ENCODE measurements around the gene GGA2. TPM values are rescaled to one million over a fixed set of nuclear protein-coding genes. Genes with fewer than 3 reads are reported as not detected.
"Not testable (repeated sequence)": the region's sequence is repeated elsewhere in the genome, so short reads cannot be mapped to it uniquely, and the experiment has no call there.

The GGA2 gene
- 59.6 TPM for polyA plus RNA-seq (2013, experiment 1 of 2)
- 53.8 TPM for polyA plus RNA-seq (2013, experiment 2 of 2)

- H3K4me3 ChIP-seq (ENCODE audit: low read length) = peak within 1 kb of the TSS; percentile 86
- peaks cover 14% of the 10 kb centered on the region for H3K4me1 ChIP-seq (ENCODE audit: insufficient read depth, low read length)
- H3K9me3 ChIP-seq (ENCODE audit: insufficient read depth, low read depth, low read length) = no peaks in the 10 kb centered on the region
- WGBS = 5% methylated on average over 71 of the region's 71 CpGs
- peaks cover 9% of the 10 kb centered on the region for H3K36me3 ChIP-seq (ENCODE audit: insufficient read depth, low read length)
- peak within 1 kb of the TSS; percentile 86 for H3K27ac ChIP-seq (ENCODE audit: low read depth, low read length)
- H3K27me3 ChIP-seq (ENCODE audit: insufficient read depth, low read length) = no peaks in the 10 kb centered on the region
- peak within 1 kb of the TSS; percentile 95 for H3K9ac ChIP-seq (ENCODE audit: low read depth, low read length)
These were observed at the start of gene GGA2 for GRCh38 chr16:23510164-23510914. Gene GGA2, minus strand, starts transcription at chr16:23510494. Its CDS starts 83 bp downstream, at chr16:23510411.

- Histone ChIP-seq H3K36me3 (ENCODE audit: insufficient read depth, low read length) (peaks cover 65% of the 10 kb centered on the region), H3K4me3 (ENCODE audit: low read length) (peak overlapping the region; percentile 83)
- WGBS = 5% methylated on average over 60 of the region's 60 CpGs
These were observed 47.7 kb upstream of the GGA2 start for GRCh38 chr16:23557779-23558702.

GRCh38 chr16:23556881-23557778, 46.8 kb upstream of the GGA2 start, which contains the start of the genes EARS2 and UBFD1:
Gene EARS2, minus strand, starts transcription at chr16:23557350. Its CDS starts 7 bp downstream, at chr16:23557343.
Gene UBFD1, plus strand, starts transcription at chr16:23557727. Its CDS starts 16 bp downstream, at chr16:23557743.
- peak within 1 kb of the TSS; percentile 98 for H3K27ac ChIP-seq (ENCODE audit: low read depth, low read length)
- no peaks in the 10 kb centered on the region for H3K4me1 ChIP-seq (ENCODE audit: insufficient read depth, low read length)
- peak within 1 kb of the TSS; percentile 83 for H3K4me3 ChIP-seq (ENCODE audit: low read length)
- H3K9ac ChIP-seq (ENCODE audit: low read depth, low read length) = peak within 1 kb of the TSS; percentile 96
- no peaks in the 10 kb centered on the region for H3K9me3 ChIP-seq (ENCODE audit: insufficient read depth, low read depth, low read length)
- 3% methylated on average over 65 of the region's 65 CpGs for WGBS
- peaks cover 65% of the 10 kb centered on the region for H3K36me3 ChIP-seq (ENCODE audit: insufficient read depth, low read length)
- H3K27me3 ChIP-seq (ENCODE audit: insufficient read depth, low read length) = no peaks in the 10 kb centered on the region

More at GRCh38 chr16:23557779-23558702, 47.7 kb upstream of the GGA2 start:
- Histone ChIP-seq H3K9ac (ENCODE audit: low read depth, low read length) (peak overlapping the region; percentile 96), H3K9me3 (ENCODE audit: insufficient read depth, low read depth, low read length) (no peaks in the 10 kb centered on the region), H3K4me1 (ENCODE audit: insufficient read depth, low read length) (no peaks in the 10 kb centered on the region), H3K27me3 (ENCODE audit: insufficient read depth, low read length) (no peaks in the 10 kb centered on the region), H3K27ac (ENCODE audit: low read depth, low read length) (peak overlapping the region; percentile 98)

GRCh38 chr16:23554536-23554935, 44.2 kb upstream of the GGA2 start:
- Histone ChIP-seq H3K27ac (ENCODE audit: low read depth, low read length) (no peak overlapping the region), H3K9ac (ENCODE audit: low read depth, low read length) (0 out of 2 replicates have a peak overlapping the region, but pooled peaks have one; percentile 6), H3K36me3 (ENCODE audit: insufficient read depth, low read length) (peaks cover 62% of the 10 kb centered on the region), H3K4me1 (ENCODE audit: insufficient read depth, low read length) (no peaks in the 10 kb centered on the region), H3K27me3 (ENCODE audit: insufficient read depth, low read length) (no peaks in the 10 kb centered on the region), H3K9me3 (ENCODE audit: insufficient read depth, low read depth, low read length) (no peaks in the 10 kb centered on the region), H3K4me3 (ENCODE audit: low read length) (no peak overlapping the region)
- 89% methylated on average over 3 of the region's 3 CpGs for WGBS

- WGBS = 78% methylated on average over 6 of the region's 6 CpGs
- Histone ChIP-seq H3K36me3 (ENCODE audit: insufficient read depth, low read length) (peaks cover 74% of the 10 kb centered on the region), H3K9ac (ENCODE audit: low read depth, low read length) (no peak overlapping the region), H3K9me3 (ENCODE audit: insufficient read depth, low read depth, low read length) (no peaks in the 10 kb centered on the region), H3K4me1 (ENCODE audit: insufficient read depth, low read length) (no peaks in the 10 kb centered on the region), H3K27me3 (ENCODE audit: insufficient read depth, low read length) (no peaks in the 10 kb centered on the region), H3K27ac (ENCODE audit: low read depth, low read length) (no peak overlapping the region), H3K4me3 (ENCODE audit: low read length) (no peak overlapping the region)
These were observed 41.9 kb upstream of the GGA2 start for GRCh38 chr16:23552161-23552560.

- Histone ChIP-seq H3K9ac (ENCODE audit: low read depth, low read length) (no peak overlapping the region), H3K4me3 (ENCODE audit: low read length) (no peak overlapping the region), H3K4me1 (ENCODE audit: insufficient read depth, low read length) (no peaks in the 10 kb centered on the region), H3K36me3 (ENCODE audit: insufficient read depth, low read length) (peaks cover 89% of the 10 kb centered on the region), H3K9me3 (ENCODE audit: insufficient read depth, low read depth, low read length) (no peaks in the 10 kb centered on the region), H3K27me3 (ENCODE audit: insufficient read depth, low read length) (no peaks in the 10 kb centered on the region), H3K27ac (ENCODE audit: low read depth, low read length) (no peak overlapping the region)
- WGBS = 92% methylated on average over 4 of the region's 5 CpGs
These were observed 39.6 kb upstream of the GGA2 start for GRCh38 chr16:23549938-23550337.

GRCh38 chr16:23544436-23544835, 34.1 kb upstream of the GGA2 start:
- Histone ChIP-seq H3K9ac (ENCODE audit: low read depth, low read length) (no peak overlapping the region), H3K4me3 (ENCODE audit: low read length) (no peak overlapping the region), H3K4me1 (ENCODE audit: insufficient read depth, low read length) (no peaks in the 10 kb centered on the region), H3K9me3 (ENCODE audit: insufficient read depth, low read depth, low read length) (no peaks in the 10 kb centered on the region), H3K27ac (ENCODE audit: low read depth, low read length) (no peak overlapping the region), H3K36me3 (ENCODE audit: insufficient read depth, low read length) (peaks cover 89% of the 10 kb centered on the region), H3K27me3 (ENCODE audit: insufficient read depth, low read length) (no peaks in the 10 kb centered on the region)
- 96% methylated on average over 14 of the region's 14 CpGs for WGBS

- 100% methylated on average over 2 of the region's 3 CpGs for WGBS
- not testable (repeated sequence) for H3K4me3 ChIP-seq (ENCODE audit: low read length); H3K4me1 ChIP-seq (ENCODE audit: insufficient read depth, low read length); H3K9ac ChIP-seq (ENCODE audit: low read depth, low read length); H3K27ac ChIP-seq (ENCODE audit: low read depth, low read length); H3K9me3 ChIP-seq (ENCODE audit: insufficient read depth, low read depth, low read length); H3K27me3 ChIP-seq (ENCODE audit: insufficient read depth, low read length)
- H3K36me3 ChIP-seq (ENCODE audit: insufficient read depth, low read length) = peaks cover 88% of the 10 kb centered on the region
These were observed 30.5 kb upstream of the GGA2 start for GRCh38 chr16:23540817-23541178.

- Histone ChIP-seq H3K4me1 (ENCODE audit: insufficient read depth, low read length) (no peaks in the 10 kb centered on the region), H3K9me3 (ENCODE audit: insufficient read depth, low read depth, low read length) (no peaks in the 10 kb centered on the region), H3K27me3 (ENCODE audit: insufficient read depth, low read length) (no peaks in the 10 kb centered on the region), H3K36me3 (ENCODE audit: insufficient read depth, low read length) (peaks cover 88% of the 10 kb centered on the region), H3K27ac (ENCODE audit: low read depth, low read length) (no peak overlapping the region), H3K4me3 (ENCODE audit: low read length) (no peak overlapping the region), H3K9ac (ENCODE audit: low read depth, low read length) (no peak overlapping the region)
- 95% methylated on average over 9 of the region's 11 CpGs for WGBS
These were observed 29.9 kb upstream of the GGA2 start for GRCh38 chr16:23539984-23540816.

- Histone ChIP-seq H3K4me3 (ENCODE audit: low read length) (no peak overlapping the region), H3K27me3 (ENCODE audit: insufficient read depth, low read length) (no peaks in the 10 kb centered on the region), H3K4me1 (ENCODE audit: insufficient read depth, low read length) (no peaks in the 10 kb centered on the region), H3K36me3 (ENCODE audit: insufficient read depth, low read length) (peaks cover 91% of the 10 kb centered on the region), H3K9ac (ENCODE audit: low read depth, low read length) (no peak overlapping the region), H3K27ac (ENCODE audit: low read depth, low read length) (no peak overlapping the region), H3K9me3 (ENCODE audit: insufficient read depth, low read depth, low read length) (no peaks in the 10 kb centered on the region)
- 88% methylated on average over 1 of the region's 1 CpG for WGBS
These were observed 28.6 kb upstream of the GGA2 start for GRCh38 chr16:23538919-23539278.
